ENCODE data around the gene GRAMD4.

The GRAMD4 gene

GRCh38 chr22:46719921-46720320, 99.7 kb downstream of the GRAMD4 start:
- DNase-seq (ENCODE audit: low read depth in 2 of 2), result no peak

GRCh38 chr22:46721501-46722085, 101.4 kb downstream of the GRAMD4 start:
- no peak for DNase-seq (ENCODE audit: low read depth in 2 of 2)

GRCh38 chr22:46723882-46724281, 103.7 kb downstream of the GRAMD4 start:
- no peak for DNase-seq (ENCODE audit: low read depth in 2 of 2)

- no peak for DNase-seq (ENCODE audit: low read depth in 2 of 2)
Measured at GRCh38 chr22:46725096-46725495, 104.9 kb downstream of the GRAMD4 start.

GRCh38 chr22:46726066-46726985, 106.1 kb downstream of the GRAMD4 start:
- DNase-seq (ENCODE audit: low read depth in 2 of 2), result no peak

- DNase-seq (ENCODE audit: low read depth in 2 of 2), result no peak
Measured at GRCh38 chr22:46726986-46727317, 106.8 kb downstream of the GRAMD4 start.

GRCh38 chr22:46727813-46728364, 107.7 kb downstream of the GRAMD4 start:
- DNase-seq (ENCODE audit: low read depth in 2 of 2), result no peak

GRCh38 chr22:46728470-46728869, 108.3 kb downstream of the GRAMD4 start:
- DNase-seq (ENCODE audit: low read depth in 2 of 2), result no peak
